Measurements from ENCODE around the gene RTP2. TPM values are rescaled to one million over a fixed set of nuclear protein-coding genes. Genes with fewer than 3 reads are reported as not detected.

The RTP2 gene
- polyA plus RNA-seq, 1 donor from 2014 or later, result not detected

Other genes starting within 250 kb of the RTP2 start
- not detected for gene SST, start 32.2 kb downstream of the RTP2 start, polyA plus RNA-seq
- 3.1 TPM for gene BCL6, start 42.9 kb upstream of the RTP2 start, polyA plus RNA-seq